ENCODE results near the gene PPM1D. TPM values are rescaled to one million over a fixed set of nuclear protein-coding genes. Genes with fewer than 3 reads are reported as not detected.

The PPM1D gene
- total RNA-seq, 2 donors from 2014 or later, result 5.0 to 7.6 TPM

- Histone ChIP-seq H3K36me3 (no peaks in the 10 kb centered on the region), H3K9me3 (no peaks in the 10 kb centered on the region), H3K4me3 (no peak overlapping the region), H3K27me3 (no peaks in the 10 kb centered on the region), H3K27ac (no peak overlapping the region), H3K4me1 (no peaks in the 10 kb centered on the region)
- TF ChIP-seq, protein P1, sequence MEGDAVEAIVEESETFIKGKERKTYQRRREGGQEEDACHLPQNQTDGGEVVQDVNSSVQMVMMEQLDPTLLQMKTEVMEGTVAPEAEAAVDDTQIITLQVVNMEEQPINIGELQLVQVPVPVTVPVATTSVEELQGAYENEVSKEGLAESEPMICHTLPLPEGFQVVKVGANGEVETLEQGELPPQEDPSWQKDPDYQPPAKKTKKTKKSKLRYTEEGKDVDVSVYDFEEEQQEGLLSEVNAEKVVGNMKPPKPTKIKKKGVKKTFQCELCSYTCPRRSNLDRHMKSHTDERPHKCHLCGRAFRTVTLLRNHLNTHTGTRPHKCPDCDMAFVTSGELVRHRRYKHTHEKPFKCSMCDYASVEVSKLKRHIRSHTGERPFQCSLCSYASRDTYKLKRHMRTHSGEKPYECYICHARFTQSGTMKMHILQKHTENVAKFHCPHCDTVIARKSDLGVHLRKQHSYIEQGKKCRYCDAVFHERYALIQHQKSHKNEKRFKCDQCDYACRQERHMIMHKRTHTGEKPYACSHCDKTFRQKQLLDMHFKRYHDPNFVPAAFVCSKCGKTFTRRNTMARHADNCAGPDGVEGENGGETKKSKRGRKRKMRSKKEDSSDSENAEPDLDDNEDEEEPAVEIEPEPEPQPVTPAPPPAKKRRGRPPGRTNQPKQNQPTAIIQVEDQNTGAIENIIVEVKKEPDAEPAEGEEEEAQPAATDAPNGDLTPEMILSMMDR (IDR thresholded peaks at IDR 0.05), result no peak
- no peak for DNase-seq (ENCODE audit: low spot score)
Observed at GRCh38 chr17:60559995-60560859, 39.8 kb upstream of the PPM1D start.

- H3K27me3 ChIP-seq, result no peaks in the 10 kb centered on the region
- no peak for DNase-seq (ENCODE audit: low spot score)
- TF ChIP-seq, protein P1 (IDR thresholded peaks at IDR 0.05), result no peak
- no peaks in the 10 kb centered on the region for H3K9me3 ChIP-seq
- no peak overlapping the region for H3K27ac ChIP-seq
- H3K4me3 ChIP-seq, result no peak overlapping the region
- H3K36me3 ChIP-seq, result no peaks in the 10 kb centered on the region
- H3K4me1 ChIP-seq, result no peaks in the 10 kb centered on the region
Observed at GRCh38 chr17:60560860-60561257, 39.1 kb upstream of the PPM1D start.

GRCh38 chr17:60562421-60562820, 37.6 kb upstream of the PPM1D start:
- Histone ChIP-seq H3K4me3 (no peak overlapping the region), H3K9me3 (no peaks in the 10 kb centered on the region), H3K4me1 (no peaks in the 10 kb centered on the region), H3K27me3 (no peaks in the 10 kb centered on the region), H3K27ac (no peak overlapping the region), H3K36me3 (no peaks in the 10 kb centered on the region)
- TF ChIP-seq, protein P1 (IDR thresholded peaks at IDR 0.05), result no peak
- no peak for DNase-seq (ENCODE audit: low spot score)

GRCh38 chr17:60563743-60564142, 36.2 kb upstream of the PPM1D start:
- H3K36me3 ChIP-seq, result no peaks in the 10 kb centered on the region
- no peaks in the 10 kb centered on the region for H3K9me3 ChIP-seq
- H3K4me3 ChIP-seq, result no peak overlapping the region
- no peaks in the 10 kb centered on the region for H3K4me1 ChIP-seq
- H3K27me3 ChIP-seq, result no peaks in the 10 kb centered on the region
- DNase-seq (ENCODE audit: low spot score), result no peak
- no peak overlapping the region for H3K27ac ChIP-seq
- TF ChIP-seq, protein P1 (IDR thresholded peaks at IDR 0.05), result no peak

- H3K27ac ChIP-seq, result no peak overlapping the region
- H3K4me1 ChIP-seq, result peaks cover 0 to 4% of the 10 kb centered on the region in 2 donors
- H3K9me3 ChIP-seq, result no peaks in the 10 kb centered on the region
- H3K4me3 ChIP-seq, result no peak overlapping the region
- H3K27me3 ChIP-seq, result no peaks in the 10 kb centered on the region
- TF ChIP-seq, protein P1 (IDR thresholded peaks at IDR 0.05), result no peak
- DNase-seq (ENCODE audit: low spot score), result no peak
- H3K36me3 ChIP-seq, result no peaks in the 10 kb centered on the region
Observed at GRCh38 chr17:60565233-60565632, 34.8 kb upstream of the PPM1D start.

Measured in right atrium auricular region (tissue), 2 donors.